CD4-positive, alpha-beta T cell treated with Interleukin-6 for 4 hours (primary cell): ENCODE results near the gene WDFY3.

Experiments
- DNase-seq: peaks from one replicate; pipeline ENCODE4 v3.0.0-alpha.2; 2020; ENCODE audit warnings: mixed read lengths

Gene WDFY3

DNA sequence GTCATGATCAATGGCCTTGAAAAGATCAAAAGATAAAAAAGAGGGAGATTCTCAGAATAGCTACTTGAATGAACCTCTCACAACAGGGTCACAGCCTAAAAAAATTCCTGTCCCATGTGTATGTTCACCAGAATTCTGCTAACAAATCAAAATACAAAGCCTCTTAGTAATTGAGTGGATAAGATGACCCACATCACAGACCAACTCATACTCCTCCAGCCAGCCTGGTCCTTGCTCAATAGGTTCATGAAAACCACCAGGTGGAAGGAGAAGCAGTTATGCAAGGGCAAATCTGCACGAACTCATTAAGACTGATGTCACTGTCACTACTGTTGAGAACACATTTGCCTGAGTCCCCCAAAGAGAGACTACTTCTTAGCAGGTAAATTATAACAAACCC lies 21.5 kb downstream of the WDFY3 start:
- DNase-seq = no peak

DNA sequence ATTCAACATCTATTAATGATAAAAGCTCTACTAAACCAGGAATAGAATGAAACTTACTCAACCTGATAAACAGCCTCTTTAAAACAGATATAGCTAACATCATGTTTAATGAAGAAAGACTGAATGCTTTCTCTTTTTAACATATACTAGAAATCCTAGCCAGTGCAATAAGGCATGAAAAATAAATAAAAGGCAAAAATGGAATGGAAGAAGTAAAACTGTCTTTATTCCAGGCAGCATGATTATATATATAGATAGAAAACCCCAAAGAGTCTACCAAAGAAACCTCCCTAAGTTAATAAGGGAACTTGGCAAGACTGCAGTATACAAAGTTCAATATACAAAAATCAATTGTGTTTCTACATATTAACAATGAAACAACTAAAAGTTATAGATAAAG lies 25.5 kb downstream of the WDFY3 start:
- no peak for DNase-seq

DNA sequence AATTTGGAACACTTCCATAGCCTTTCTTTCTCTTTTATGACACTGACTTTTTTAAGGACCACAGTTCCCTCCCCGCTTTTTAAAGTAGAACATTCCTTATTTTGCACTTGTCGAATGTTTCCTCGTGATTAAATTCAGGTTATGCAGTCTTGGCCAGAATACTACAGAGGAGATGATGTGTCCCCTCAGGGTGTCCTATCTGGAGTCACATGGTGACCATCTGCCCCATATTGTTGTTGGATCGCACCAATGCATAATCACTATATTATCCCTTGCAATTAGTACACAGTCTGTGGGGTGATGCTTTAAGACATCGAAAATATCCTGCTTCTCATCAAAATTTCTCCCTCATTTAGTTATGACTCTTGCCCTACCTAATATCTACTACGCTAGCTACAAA lies 27.4 kb downstream of the WDFY3 start:
- DNase-seq = no peak

DNA sequence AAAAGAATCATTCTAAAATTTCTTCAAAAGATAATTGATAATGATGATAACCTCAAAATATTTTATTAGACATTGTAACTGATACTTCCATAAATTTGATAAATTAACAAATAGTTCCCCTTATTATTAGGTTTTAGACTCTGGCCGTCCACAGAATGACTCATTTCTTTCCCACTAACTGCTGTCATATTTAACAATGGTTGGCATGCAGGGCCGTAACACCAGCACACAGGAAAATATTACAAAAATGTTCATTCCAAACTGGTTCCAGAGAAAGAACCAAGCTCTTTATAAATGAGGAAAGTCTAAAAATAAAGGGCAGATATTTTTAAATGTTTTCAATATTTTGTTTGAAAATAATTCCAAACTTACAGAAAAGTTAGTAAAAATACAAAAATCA lies 28.2 kb downstream of the WDFY3 start:
- no peak for DNase-seq

DNA sequence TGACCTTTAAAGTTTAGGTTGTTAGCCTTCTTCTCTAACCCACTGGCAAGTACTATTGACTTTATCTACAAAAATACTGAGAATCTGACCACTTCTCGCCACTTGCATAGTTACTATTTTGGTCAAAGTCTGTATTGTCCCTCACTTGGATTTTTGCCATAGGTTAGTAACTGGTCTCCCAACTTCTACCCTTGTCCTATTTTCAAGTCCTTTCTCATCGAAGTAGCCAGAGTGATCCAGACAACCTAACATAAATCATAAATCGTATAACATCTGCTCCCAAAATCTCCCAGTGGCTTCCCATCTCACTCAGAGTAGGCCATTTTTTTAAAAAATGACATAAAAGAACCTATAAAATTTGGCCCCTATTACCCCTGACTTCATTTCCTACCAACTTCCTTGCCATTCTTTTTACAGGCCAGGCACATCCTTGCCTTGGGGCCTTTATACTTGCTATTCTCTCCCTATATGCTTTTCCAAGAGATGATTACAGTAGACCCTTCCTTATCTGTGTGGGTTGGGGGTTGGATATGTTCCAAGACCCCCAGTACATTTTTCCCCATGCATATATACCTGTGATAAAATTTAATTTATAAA lies 29.0 kb downstream of the WDFY3 start:
- no peak for DNase-seq

DNA sequence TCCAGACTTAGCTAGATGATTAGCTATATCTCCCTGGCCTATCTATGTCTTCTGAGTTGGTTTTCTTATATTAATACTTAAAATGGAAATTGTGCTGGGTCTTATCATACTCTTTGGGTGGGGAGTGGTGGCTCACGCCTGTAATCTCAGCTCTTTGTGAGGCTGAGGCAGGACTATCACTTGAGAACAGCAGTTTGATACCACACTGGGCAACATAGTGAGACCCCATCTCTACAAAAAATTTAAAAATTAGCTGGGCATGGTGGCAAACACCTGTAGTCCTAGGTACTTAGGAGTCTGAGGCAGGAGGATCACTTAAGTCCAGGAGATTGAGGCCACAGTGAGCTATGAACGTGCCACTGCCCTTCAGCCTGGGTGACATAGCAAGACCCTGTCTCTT lies 30.4 kb downstream of the WDFY3 start:
- no peak for DNase-seq

- no peak for DNase-seq
Observed at GRCh38 chr4:84932462-84932861, 34.0 kb downstream of the WDFY3 start.

GRCh38 chr4:84931961-84932360 lies 34.5 kb downstream of the WDFY3 start:
- DNase-seq = no peak

GRCh38 chr4:84931274-84931673 lies 35.2 kb downstream of the WDFY3 start:
- DNase-seq = no peak

DNA sequence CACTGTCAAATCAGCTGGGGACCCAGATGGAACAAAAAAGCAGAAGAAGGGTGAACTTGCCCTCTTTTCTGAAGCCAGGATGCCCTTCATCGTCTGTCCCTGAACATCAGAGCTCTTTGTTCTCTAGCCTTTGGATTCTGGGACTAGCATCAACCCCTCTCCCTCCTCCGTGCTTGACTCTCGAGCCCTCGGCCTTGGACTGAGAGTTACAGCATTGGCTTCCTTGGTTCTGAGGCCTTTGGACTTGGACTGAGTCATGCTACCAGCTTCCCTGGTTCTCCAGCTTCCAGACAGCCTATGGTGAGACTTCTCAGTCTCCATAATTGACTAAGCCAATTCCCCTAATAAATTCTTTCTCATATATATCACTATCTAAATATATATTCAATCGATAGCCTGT lies 38.4 kb downstream of the WDFY3 start:
- DNase-seq = no peak

DNA sequence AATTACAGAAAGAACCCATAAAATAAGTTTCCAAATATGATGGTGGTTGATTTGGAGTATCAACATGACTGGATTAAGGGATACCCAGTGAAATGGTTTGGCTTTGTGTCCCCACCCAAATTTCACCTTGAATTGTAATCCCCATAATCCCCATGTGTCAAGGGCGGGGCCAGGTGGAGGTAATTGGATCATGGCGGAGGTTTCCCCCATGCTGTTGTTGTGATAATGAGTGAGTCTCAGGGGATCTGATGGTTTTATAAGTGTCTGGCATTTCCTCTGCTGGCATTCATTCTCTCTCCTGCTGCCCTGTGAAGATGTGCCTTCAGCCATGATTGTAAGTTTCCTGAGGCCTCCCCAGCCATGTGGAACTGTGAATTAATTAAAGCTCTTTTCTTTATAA lies 39.1 kb downstream of the WDFY3 start:
- DNase-seq = no peak

- DNase-seq = no peak
Observed at GRCh38 chr4:84925558-84925957, 40.9 kb downstream of the WDFY3 start.

- DNase-seq = no peak
Observed at GRCh38 chr4:84924434-84924833, 42.1 kb downstream of the WDFY3 start.

DNA sequence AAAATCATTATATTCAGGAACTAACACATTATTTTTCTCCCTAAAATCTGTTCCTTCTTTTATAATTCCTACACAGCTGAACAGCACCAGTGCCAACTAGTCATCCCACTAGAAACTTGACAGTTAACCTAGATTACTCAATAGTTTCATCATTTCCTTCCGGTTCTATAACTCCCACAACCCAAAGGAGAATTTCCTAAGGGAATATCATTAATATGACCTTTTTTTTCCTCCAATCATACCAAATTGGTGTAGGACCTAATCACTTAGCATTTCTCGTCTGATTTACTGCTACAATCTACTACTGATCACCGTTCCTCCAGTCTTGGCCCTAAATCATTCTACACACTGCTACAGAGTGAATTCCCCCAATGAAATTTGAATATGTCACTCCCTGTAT lies 45.9 kb downstream of the WDFY3 start:
- no peak for DNase-seq

- no peak for DNase-seq
Observed at GRCh38 chr4:84917869-84918600, 48.5 kb downstream of the WDFY3 start.

DNA sequence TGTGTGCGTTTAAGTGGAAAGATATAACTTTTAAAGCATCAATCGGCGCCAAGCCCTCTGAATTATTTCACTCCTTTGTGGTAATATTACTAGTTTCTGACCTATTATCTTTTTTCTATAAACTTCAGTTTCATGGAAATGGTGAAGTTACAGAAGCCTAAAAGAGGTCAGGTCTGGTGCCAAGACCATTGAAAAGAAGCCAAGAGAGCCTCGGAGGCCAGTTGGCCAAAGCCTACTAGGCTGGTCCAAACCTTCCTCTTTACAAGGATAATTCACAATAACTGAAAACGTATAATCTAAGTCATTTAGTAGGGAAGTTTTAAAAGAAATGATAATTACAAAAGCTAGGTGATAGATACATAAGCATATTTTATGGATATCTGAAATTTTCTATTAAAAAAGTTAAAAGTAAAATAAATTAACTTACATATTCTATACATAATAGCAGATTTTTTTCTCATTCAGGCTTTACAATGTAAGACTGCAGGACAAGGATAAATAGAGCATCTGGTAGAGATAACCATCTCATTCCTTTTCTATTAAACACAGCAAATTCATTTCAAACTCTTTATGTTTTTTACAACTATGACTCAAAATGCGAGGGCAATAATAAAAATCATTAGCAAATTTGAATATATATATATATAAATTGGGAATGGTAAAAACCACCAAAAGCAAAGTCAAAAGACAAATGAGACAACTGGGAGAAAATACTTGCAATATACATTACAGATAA lies 49.2 kb downstream of the WDFY3 start:
- no peak for DNase-seq

DNA sequence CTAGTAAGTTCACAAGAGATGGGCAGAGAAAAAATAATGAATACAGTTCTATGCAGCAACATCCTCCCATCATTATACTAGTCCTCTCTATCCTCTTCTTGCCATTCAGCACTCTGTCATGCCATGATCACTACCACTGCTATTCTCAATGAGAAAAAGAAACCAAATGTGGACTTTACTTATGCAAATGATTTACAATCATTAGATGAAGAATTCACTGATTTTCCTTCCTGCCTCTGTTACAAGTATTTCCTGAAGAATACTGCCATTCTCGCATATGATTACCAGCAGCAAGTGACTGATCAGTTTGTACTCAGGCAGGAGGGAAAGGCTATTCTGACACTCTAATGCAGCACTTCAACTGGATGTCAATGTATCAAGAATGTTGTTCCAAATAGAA lies 50.3 kb downstream of the WDFY3 start:
- DNase-seq = no peak

- no peak for DNase-seq
Observed at GRCh38 chr4:84915396-84915780, 51.1 kb downstream of the WDFY3 start.

GRCh38 chr4:84914686-84915395 lies 51.6 kb downstream of the WDFY3 start:
- no peak for DNase-seq

DNA sequence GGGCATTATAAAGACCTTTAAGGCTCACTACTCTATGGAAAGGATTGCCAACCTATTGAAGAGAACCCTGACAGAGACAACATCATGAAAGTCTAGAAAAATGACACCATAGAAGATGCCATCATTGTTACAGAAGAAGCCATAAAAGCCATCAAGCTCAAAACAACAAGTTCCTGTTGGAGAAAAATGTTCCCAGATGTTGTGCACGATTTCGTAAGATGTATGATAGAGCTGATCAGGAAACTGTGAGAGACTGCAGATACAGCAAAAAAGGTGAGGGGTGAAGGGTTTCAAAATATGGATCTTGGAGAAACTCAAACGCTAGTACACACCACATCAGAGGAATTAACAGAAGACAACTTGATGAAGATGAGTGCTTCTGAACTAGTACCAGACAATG lies 53.3 kb downstream of the WDFY3 start:
- no peak for DNase-seq

DNA sequence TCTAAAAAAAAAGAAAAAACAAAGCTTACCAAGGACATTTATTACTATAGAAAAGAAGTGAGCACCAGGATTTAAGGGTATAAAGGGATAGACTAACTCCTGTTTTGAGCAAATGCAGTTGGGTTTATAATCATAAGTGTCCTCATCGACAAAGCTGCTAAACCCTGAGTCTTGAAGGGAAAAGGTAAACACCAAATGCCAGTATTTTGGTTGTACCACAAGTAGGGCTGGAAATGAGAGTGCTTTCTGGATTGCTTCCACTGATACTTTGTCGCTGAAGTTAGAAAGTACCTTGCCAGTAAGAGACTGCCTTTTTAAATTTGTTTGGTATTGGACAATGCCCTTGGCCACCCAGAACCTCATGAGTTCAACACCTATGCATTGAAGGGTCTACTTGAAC lies 53.7 kb downstream of the WDFY3 start:
- no peak for DNase-seq

- DNase-seq = no peak
Observed at GRCh38 chr4:84908876-84909275, 57.6 kb downstream of the WDFY3 start.

GRCh38 chr4:84907145-84907544 lies 59.3 kb downstream of the WDFY3 start:
- no peak for DNase-seq

DNA sequence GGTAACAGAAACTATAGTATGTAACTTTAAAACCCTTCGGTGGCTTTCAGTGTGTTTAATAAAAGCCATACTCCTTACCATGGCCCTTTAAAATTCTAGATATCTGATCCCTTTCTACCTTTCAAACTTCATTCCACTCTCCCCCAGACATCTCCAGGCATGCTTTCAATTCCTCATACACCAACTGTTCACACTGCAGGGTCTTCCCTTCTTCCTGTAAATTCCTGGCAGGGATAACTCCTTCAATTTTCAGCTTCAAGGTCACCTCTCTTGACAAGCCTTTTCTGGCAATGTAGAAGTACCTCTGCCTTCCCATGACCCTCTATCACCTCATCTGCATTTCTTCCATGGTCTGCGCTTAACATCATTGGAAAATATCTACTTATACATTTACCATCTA lies 60.8 kb downstream of the WDFY3 start:
- DNase-seq = no peak
